Activated naive CD4-positive, alpha-beta T cell treated with anti-CD3 and anti-CD28 coated beads for 36 hours (primary cell): ENCODE results near the gene CORO1A. TPM values are rescaled to one million over a fixed set of nuclear protein-coding genes. Genes with fewer than 3 reads are reported as not detected.
"Not testable (repeated sequence)": the region's sequence is repeated elsewhere in the genome, so short reads cannot be mapped to it uniquely, and the experiment has no call there.

Experiments used
- CTCF ChIA-PET: fragments of 350-600 bp; sonication (Branson Sonifier 250); formaldehyde crosslinking; loops from one replicate; lab custom pipeline; 2021; ENCODE audit warnings: antibody characterized with exemption; lab: Charles Lee
- DNase-seq: peaks from one replicate; pipeline ENCODE4 v3.0.0-alpha.2; 2020
- H3K27ac Mint-ChIP-seq: one replicate; pipeline ENCODE4 v1.8.0; 2021; ENCODE audit warnings: mild to moderate bottlenecking, mixed read lengths
- H3K27me3 Mint-ChIP-seq: one replicate; pipeline ENCODE4 v1.8.0; 2021; ENCODE audit warnings: low read depth, mixed read lengths
- H3K36me3 Mint-ChIP-seq: one replicate; pipeline ENCODE4 v1.8.0; 2021; ENCODE audit warnings: low read depth, mixed read lengths
- H3K4me1 Mint-ChIP-seq: one replicate; pipeline ENCODE4 v1.8.0; 2021; ENCODE audit warnings: low read depth, mixed read lengths
- H3K4me3 Mint-ChIP-seq: one replicate; pipeline ENCODE4 v1.8.0; 2021; ENCODE audit warnings: mild to moderate bottlenecking, moderate library complexity, mixed read lengths
- H3K9me3 Mint-ChIP-seq: one replicate; pipeline ENCODE4 v1.8.0; 2021; ENCODE audit warnings: mixed read lengths
- intact Hi-C: fragments of 100-400 bp; cut with micrococcal nuclease; formaldehyde crosslinking; loops from one replicate; pipeline ENCODE4 v1.15.1; 2023
- total RNA-seq, 2 experiments: library from RNA; stranded (reverse); gene quantifications; one replicate each; pipeline ENCODE4 v1.2.3, GENCODE V29; 2021

Gene CORO1A
- total RNA-seq, 2 experiments from 2014 or later: 855 to 866 TPM

GRCh38 chr16:30193615-30194014, 10.2 kb downstream of the CORO1A start, which contains the start of the genes BOLA2B and SLX1A:
Gene BOLA2B, minus strand, starts transcription at chr16:30193666. Its CDS starts 71 bp downstream, at chr16:30193595.
Gene SLX1A, plus strand, starts transcription at chr16:30193875. Its CDS starts 210 bp downstream, at chr16:30194085.
- H3K4me1 Mint-ChIP-seq, H3K27ac Mint-ChIP-seq, intact Hi-C loops, H3K36me3 Mint-ChIP-seq, CTCF ChIA-PET, H3K27me3 Mint-ChIP-seq, DNase-seq, H3K9me3 Mint-ChIP-seq, H3K4me3 Mint-ChIP-seq: not testable (repeated sequence)

DNA sequence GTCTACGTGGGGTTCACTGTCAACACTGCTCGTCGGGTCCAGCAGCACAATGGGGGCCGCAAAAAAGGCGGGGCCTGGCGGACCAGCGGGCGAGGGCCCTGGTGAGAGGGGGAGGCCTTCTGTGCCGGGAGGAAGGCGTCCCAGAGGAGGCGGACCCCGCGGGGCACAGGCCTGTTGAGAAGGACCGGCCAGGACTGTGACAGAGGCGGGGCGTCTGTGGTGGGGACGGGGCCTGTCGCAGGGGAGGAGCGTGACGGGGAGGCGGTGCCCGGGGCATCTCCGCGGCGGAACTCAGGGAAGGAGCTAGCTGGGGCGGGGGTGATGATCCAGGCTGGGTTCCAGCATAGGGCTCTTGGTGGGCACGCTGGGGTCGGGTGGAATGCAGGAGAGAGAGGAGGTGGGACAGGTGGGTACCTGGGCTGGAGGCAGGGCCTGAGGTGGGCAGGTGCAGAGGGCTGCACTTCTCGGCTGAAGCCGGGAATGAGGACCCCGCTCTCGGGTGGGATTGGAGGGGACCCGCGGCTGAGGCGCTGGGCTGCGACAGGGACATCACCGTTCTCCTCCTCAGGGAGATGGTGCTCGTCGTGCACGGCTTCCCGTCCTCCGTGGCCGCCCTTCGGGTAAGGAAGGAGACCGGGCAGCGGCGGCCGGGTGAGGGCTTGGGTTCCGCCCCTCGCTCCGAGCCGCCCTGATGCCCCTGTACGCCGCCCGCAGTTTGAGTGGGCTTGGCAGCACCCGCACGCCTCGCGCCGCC, 10.9 kb downstream of the CORO1A start:
- H3K9me3 Mint-ChIP-seq, H3K27ac Mint-ChIP-seq, H3K36me3 Mint-ChIP-seq, H3K4me3 Mint-ChIP-seq, intact Hi-C loops, H3K4me1 Mint-ChIP-seq, DNase-seq, CTCF ChIA-PET, H3K27me3 Mint-ChIP-seq: not testable (repeated sequence)

DNA sequence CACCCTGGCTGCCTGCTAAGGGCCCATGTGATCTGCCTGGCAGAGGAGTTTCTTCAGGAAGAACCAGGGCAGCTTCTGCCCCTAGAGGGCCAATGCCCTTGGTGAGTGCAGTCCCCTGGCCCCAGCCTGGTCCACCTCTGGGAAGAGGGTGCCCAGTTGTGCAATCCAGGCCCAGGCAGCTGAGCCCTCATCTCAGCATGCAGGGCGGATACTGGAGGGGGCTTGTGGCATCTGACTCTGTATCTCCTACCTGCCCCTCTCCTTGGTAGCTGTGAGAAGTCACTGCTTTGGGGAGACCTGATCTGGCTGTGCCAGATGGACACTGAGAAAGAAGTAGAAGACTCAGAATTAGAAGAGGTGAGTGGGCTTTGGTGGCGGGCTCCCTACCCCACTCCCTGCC, 13.6 kb downstream of the CORO1A start:
- DNase-seq, H3K36me3 Mint-ChIP-seq, H3K9me3 Mint-ChIP-seq, H3K4me1 Mint-ChIP-seq, H3K4me3 Mint-ChIP-seq, H3K27ac Mint-ChIP-seq, intact Hi-C loops, CTCF ChIA-PET, H3K27me3 Mint-ChIP-seq: not testable (repeated sequence)

- intact Hi-C loops, H3K4me1 Mint-ChIP-seq, H3K9me3 Mint-ChIP-seq, H3K4me3 Mint-ChIP-seq, H3K27me3 Mint-ChIP-seq, H3K27ac Mint-ChIP-seq, CTCF ChIA-PET, DNase-seq, H3K36me3 Mint-ChIP-seq: not testable (repeated sequence)
These were observed 15.6 kb downstream of the CORO1A start, which contains the start of gene SULT1A3 for GRCh38 chr16:30199049-30199448. Gene SULT1A3, plus strand, starts transcription at chr16:30199255. Its CDS starts 1,474 bp downstream, at chr16:30200729.

DNA sequence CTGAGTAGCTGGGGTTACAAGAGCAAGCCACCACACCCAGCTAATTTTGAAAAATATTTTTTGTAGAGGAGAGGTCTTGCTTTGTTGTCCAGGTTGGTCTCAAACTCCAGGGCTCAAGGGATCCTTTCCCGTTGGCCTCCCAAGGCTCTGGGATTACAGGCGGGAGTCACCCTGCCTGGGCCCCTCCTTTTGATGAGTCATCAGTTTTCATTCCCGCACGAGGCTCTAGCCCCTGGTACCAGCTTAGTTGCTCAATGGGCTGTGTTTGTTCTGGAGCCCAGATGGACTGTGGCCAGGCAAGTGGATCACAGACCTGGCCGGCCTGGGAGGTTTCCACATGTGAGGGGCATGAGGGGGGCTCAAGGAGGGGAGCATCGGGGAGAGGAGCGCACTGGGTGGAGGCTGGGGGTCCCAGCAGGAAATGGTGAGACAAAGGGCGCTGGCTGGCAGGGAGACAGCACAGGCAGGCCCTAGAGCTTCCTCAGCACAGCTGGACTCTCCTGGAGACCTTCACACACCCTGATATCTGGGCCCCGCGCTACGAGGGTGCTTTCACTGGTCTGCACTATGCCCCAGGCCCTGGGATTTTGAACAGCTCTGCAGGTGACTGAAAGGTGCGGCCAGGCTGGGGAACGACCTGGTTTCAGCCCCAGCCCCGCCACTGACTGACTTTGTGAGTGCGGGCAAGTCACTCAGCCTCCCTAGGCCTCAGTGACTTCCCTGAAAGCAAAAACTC, 16.4 kb downstream of the CORO1A start:
- H3K36me3 Mint-ChIP-seq, intact Hi-C loops, H3K9me3 Mint-ChIP-seq, H3K4me1 Mint-ChIP-seq, H3K27me3 Mint-ChIP-seq, H3K4me3 Mint-ChIP-seq, DNase-seq, H3K27ac Mint-ChIP-seq, CTCF ChIA-PET: not testable (repeated sequence)

DNA sequence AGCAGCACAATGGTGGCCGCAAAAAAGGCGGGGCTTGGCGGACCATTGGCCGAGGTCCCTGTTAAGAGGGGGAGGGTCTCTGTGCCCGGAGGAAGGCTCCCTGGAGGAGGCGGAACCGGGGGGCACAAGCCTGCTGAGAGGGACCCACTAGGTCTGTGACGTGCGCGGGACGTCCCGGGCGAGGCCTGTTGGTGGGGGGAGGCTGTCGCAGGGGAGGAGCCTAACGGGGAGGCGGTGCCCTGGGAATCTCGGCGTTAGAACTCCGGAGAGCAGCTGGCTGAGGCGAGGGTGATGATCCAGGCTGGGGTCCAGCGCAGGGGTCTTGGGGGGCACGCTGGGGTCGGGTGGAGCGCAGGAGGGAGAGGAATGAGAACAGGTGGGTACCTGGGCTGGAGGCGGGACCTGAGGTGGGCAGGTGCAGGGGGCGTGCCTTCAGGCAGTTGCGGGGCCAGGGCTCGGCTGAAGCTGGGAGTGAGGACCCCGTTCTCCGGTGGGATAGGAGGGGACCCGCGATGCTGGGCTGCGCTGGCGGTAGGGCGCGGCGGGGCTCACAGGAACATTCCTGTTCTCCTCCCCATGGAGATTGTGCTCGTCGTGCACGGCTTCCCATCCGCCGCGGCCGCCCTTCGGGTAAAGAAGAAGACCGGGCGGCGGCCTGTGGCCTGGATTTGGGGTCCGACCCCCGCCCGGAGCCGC, 22.3 kb downstream of the CORO1A start:
- H3K9me3 Mint-ChIP-seq, H3K4me1 Mint-ChIP-seq, H3K27me3 Mint-ChIP-seq, CTCF ChIA-PET, H3K27ac Mint-ChIP-seq, H3K4me3 Mint-ChIP-seq, intact Hi-C loops, H3K36me3 Mint-ChIP-seq: not testable (repeated sequence)
- peak; percentile 4 for DNase-seq

GRCh38 chr16:30206252-30206651, 22.9 kb downstream of the CORO1A start:
- H3K27ac Mint-ChIP-seq, H3K9me3 Mint-ChIP-seq, DNase-seq, H3K27me3 Mint-ChIP-seq, H3K36me3 Mint-ChIP-seq, CTCF ChIA-PET, intact Hi-C loops, H3K4me1 Mint-ChIP-seq, H3K4me3 Mint-ChIP-seq: not testable (repeated sequence)

- H3K9me3 Mint-ChIP-seq, H3K36me3 Mint-ChIP-seq, H3K27ac Mint-ChIP-seq, H3K4me3 Mint-ChIP-seq, H3K27me3 Mint-ChIP-seq, intact Hi-C loops, CTCF ChIA-PET, H3K4me1 Mint-ChIP-seq: not testable (repeated sequence)
- peak; percentile 3 for DNase-seq
These were observed 23.8 kb downstream of the CORO1A start for GRCh38 chr16:30207063-30207704.

DNA sequence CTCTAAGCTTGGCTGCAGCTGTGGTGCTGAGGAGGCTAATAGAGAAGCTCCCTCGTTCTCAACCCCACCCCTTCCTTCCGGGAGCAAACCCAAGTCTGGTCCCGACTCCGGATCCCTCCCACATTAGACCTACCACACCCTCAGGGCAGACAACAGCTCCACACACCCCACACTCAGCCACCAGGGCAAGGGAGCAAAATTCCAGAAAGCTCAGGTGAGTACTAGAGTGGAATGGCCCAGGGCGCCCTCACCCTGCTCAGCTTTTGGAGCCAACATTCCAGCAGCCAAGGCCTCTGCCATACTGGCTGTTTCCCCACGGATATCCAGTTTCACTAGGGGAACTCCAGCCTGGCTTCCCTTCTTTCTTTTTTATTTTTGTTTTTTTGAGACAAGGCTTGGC, 25.6 kb downstream of the CORO1A start:
- H3K27ac Mint-ChIP-seq, CTCF ChIA-PET, H3K4me3 Mint-ChIP-seq, intact Hi-C loops, H3K27me3 Mint-ChIP-seq, H3K4me1 Mint-ChIP-seq, H3K36me3 Mint-ChIP-seq, H3K9me3 Mint-ChIP-seq: not testable (repeated sequence)
- DNase-seq: peak; percentile 20

DNA sequence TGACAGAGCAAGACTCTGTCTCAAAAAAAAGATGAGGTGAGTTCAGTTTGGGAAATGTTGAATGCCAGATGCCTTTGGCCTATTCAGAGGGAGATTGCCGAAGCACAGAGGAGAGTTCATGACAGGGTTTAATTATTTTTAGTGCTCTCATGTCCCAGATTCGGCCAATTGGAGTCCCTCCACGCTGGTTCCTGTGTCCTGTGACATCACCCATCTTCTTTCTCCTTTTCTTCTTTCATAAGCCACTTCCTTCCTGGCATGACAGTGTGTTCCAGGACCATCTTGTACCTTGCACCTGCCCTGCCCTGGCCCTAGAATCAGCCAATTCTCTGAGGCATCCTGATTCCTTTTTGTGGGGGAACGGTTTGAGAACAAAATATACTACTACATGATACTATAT, 28.0 kb downstream of the CORO1A start:
- not testable (repeated sequence) for H3K36me3 Mint-ChIP-seq

DNA sequence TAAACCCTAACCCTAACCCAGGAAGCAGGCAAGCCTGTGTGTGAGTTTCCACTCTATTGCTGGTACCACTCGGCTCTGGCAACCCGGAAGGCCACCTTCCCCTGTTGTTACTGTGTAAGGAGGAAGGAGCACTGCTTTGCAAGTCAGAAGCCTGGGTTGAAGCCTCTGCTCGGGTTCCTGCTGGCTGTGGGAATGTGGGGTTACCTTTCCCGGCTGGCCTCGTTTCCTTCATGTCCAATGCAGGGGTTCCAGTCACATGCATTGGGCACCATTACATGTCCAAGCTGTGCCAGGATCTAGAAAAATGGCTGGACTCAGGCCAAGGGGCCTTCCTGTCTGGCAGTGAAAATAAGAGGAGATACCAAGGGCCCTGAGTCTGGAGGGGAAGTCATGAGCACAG, 33.7 kb downstream of the CORO1A start:
- intact Hi-C loops, H3K4me3 Mint-ChIP-seq, H3K9me3 Mint-ChIP-seq, H3K36me3 Mint-ChIP-seq, DNase-seq, H3K27ac Mint-ChIP-seq, CTCF ChIA-PET, H3K4me1 Mint-ChIP-seq, H3K27me3 Mint-ChIP-seq: not testable (repeated sequence)

More for the DNA sequence above, 28.0 kb downstream of the CORO1A start:
- DNase-seq, intact Hi-C loops, CTCF ChIA-PET, H3K9me3 Mint-ChIP-seq, H3K27me3 Mint-ChIP-seq, H3K4me1 Mint-ChIP-seq, H3K4me3 Mint-ChIP-seq, H3K27ac Mint-ChIP-seq: not testable (repeated sequence)
